ENCODE measurements around the gene KRTAP4-8.
"Not testable (repeated sequence)": the region's sequence is repeated elsewhere in the genome, so short reads cannot be mapped to it uniquely, and the experiment has no call there.

Gene KRTAP4-8

DNA sequence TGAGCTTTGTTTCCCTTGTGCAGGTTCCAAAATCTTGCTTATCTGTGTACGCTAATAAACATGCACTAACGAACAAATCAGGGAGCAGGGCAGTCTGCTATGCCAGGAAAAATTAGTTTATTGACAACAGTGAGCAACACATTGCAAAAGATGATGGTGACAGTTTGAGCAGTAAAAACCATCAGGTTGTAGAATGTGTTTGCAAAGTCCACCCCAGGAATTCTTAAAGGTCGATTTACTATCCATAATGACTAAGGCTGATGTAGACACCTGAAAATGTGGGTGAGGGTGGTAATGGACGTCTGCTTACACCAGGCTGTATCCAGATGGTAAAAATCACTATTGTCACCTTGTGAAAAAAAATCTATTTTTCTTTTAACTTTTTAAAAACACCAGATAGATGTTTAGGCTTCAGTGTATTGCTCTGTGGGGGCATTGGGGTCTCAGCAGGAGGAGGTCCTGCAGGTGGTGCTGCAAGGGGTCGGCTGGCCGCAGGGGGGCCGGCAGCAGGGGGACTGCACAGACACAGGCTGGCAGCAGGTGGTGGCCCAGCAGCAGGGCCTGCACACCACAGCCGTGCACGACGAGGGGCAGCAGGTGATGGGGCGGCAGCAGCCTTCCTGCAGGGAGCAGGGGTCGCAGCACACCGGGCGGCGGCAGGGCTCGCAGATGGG lies 32.8 kb downstream of the KRTAP4-8 start:
- not testable (repeated sequence) for DNase-seq (ENCODE audit: low spot score)

DNA sequence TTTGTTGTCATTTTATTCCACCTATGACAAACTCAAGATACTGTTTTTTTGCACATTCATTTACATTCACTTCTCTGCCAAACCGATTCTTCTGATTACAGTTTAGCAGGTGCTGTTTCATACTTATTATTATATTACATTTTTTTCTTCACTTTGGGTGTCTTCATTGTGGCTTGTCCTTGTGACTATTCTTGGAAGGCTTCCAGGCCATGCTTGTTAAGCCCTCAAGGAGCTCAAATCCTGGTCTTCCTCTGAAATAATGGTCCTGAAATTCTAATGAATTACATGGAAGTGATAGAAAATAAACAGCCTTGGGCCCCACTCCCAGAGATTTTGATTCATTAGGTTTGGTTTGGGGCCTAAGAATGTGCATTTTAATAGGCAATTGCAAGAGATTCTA lies 33.6 kb downstream of the KRTAP4-8 start:
- no peak for DNase-seq (ENCODE audit: low spot score)

DNA sequence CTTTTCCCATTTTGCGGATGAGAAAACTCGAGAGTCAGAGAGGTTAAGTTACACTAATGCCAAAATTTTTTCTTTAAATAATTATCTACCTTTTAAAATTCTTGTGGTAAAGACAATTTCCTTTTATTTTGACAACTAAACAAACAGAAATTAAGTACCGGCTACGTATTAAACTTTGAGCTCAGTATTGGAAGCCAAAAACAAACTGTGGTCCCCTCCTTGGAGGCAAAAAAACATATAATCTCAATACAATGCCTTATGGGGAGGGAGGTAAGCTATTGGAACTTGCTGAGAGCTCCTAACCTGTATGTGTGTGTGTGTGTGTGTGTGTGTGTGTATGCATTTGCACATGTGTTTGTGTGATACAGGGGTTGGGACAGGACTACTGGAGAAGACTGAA lies 34.5 kb downstream of the KRTAP4-8 start:
- no peak for DNase-seq (ENCODE audit: low spot score)

DNA sequence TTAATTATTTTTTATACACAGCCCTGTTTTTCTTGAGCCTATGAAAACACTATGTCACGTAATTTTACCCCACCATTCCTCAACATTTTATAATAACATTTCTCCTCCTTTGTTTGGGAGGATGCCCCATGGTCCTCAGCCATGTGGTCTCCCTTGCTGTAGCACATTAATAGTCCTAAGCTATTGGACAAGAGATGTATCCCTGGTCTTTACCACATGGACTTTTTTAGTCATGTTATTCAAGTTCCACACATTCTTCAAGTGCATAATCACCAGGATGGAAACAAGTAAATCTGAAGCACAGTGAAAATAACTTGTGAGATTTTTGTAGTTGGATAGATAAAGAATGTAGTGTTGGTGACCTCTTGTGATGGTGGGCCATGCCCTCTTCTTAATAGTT lies 36.0 kb downstream of the KRTAP4-8 start:
- no peak for DNase-seq (ENCODE audit: low spot score)

DNA sequence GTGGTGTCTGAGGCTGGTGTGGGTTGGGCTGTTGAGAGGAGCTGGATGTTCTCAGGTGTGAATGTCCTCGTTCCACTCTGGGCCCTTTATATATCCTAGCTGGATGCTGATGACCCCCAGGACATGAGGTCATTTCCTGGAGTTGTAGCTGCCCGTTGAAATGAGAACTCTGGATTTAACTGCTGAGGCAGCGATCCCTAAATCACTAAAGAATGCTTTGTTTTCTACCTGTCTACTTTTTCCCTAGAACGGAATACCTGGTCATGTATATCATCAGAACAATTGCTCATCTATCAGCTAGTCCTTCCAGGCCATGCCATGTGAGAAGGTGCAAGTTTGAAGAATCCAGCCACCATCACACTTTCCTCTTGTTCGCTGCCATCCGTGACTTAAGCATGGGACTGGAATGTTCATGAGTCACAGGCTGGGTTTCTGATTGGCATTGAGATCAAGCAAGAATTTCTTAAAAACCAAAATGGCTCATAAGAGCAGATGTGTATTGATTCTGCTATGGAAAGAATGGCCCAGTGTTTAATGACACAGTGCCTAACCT lies 37.8 kb downstream of the KRTAP4-8 start, which contains the start of gene KRTAP2-3:
Gene KRTAP2-3 (minus strand): TSS at position 63 of the 553 bp plus-strand sequence. CDS start 64 bp downstream, outside the sequence.
- no peak for DNase-seq (ENCODE audit: low spot score)

DNA sequence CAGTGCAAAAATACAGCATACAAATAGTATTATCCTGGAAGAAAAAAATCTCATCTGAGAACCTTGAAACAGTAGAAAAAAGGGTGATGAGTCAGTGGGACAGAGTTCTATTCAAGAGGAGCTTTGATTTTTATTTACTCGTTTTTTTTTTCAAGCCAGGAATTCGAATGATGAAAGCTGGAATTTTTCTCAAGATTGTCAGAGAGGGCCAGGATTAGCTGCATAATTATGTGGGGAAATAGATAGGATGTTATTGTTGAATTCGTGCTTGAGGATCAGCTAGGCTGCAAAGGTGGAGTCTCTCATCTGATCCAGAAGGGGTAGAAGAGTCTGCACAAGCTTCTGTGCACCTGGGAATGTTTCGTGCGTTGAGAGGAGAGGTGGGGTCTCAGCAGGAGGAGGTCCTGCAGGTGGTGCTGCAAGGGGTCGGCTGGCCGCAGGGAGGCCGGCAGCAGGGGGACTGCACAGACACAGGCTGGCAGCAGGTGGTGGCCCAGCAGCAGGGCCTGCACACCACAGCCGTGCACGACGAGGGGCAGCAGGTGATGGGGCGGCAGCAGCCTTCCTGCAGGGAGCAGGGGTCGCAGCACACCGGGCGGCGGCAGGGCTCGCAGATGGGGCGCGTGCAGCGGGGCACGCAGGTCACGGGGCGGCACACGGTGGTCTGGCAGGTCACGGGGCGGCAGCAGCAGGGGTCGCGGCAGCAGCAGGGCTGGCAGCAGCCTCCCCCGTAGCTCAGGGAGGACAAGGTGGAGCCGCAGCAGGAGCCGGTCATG lies 38.5 kb downstream of the KRTAP4-8 start:
- DNase-seq (ENCODE audit: low spot score), result not testable (repeated sequence)

DNA sequence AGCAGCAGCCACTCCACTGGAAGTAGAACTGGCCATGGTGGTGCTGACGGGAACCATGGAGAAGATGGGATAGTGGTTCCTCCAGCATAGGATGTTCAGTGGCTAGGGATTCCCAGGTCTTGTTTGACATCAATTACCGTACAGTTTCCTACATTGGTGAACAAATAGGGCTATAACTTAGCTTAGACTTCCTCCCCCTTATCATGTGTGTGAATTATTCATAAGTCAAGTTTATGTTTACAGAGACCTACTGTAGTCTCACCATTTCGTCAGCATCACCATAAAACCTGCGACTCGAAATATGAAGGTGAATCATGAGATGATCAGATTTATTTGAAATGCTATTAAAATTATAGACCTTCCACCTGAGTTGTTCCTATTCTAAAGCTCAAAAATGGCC lies 39.2 kb downstream of the KRTAP4-8 start:
- no peak for DNase-seq (ENCODE audit: low spot score)

DNA sequence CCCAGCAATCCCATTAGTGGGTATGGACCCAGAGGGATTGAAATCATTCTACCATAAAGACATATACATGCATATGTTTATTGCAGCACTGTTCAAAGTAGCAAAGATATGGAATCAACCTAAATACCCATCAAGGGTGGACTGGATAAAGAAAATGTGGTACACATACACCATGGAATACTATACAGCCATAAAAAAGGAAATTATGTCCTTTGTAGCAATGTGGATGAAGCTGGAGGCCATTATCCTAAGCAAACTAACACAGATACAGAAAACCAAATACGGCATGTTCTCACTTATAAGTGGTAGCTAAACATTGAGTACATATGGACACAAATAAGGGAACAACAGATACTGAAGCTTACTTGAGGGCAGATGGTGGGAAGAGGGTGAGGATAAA lies 40.4 kb downstream of the KRTAP4-8 start:
- no peak for DNase-seq (ENCODE audit: low spot score)

DNA sequence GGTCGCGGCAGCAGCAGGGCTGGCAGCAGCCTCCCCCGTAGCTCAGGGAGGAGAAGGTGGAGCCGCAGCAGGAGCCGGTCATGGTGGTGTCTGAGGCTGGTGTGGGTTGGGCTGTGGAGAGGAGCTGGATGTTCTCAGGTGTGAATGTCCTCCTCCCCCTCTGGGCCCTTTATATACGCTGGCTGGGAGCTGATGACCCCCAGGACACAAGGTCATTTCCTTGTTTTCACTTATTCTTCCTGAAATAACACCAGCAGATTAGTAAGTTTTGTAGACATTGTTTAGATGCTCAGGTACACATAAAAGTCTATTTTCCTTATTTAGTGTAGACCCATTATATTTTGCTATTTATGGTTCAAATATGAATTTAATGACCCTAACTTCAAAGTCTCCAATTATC lies 42.8 kb downstream of the KRTAP4-8 start, which contains the start of gene KRTAP2-2:
Gene KRTAP2-2 (minus strand): TSS at position 101 of the 400 bp plus-strand sequence. CDS start 19 bp downstream, at position 82.
- DNase-seq (ENCODE audit: low spot score), result not testable (repeated sequence)

DNA sequence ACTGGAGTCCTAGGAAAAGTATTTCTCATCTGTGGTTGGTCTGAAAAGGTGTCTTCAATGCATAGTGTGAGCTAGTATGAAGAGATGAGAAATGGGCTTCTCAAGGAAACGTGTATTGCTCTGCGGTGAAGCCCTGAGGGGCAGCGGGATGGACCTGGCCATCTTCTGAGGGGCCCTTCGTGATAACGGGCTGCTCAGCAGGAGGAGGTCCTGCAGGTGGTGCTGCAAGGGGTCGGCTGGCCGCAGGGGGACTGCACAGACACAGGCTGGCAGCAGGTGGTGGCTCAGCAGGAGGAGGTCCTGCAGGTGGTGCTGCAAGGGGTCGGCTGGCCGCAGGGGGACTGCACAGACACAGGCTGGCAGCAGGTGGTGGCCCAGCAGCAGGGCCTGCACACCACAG lies 43.4 kb downstream of the KRTAP4-8 start:
- DNase-seq (ENCODE audit: low spot score), result not testable (repeated sequence)

DNA sequence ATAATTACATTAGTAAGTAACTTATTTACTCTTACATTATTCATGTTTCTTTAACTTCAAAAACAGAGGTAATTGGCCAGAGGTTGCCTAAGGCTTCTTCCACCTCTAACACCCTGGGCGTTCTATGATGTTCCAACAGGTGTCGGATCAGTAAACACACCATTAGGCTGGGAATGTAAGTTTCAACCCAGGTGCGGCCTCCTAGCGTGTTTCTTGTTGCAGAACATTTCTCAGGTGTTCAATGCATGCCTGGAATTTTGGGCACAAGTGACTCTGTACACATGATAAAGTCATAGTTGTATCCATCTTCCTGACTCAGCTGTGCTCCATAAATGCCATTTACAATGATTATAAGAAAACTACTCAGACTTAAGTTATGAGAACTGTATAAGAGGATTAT lies 43.9 kb downstream of the KRTAP4-8 start:
- DNase-seq (ENCODE audit: low spot score), result no peak

DNA sequence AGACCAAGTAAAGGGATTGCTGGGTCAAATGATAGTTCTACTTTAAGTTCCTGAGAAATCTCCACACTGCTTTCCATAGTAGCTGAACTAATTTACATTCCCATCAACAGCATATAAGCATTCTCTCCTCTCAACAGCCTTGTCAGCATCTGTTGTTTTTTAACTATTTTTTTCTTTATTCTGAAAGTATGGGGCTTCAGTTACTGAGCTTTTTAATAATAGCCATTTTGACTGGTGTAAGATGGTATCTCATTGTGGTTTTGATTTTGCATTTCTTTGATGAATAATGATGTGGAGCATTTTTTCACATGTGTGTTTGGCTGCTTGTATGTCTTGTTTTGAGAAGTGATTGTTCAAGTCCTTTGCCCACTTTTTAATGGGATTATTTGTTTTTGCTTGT lies 45.4 kb downstream of the KRTAP4-8 start:
- no peak for DNase-seq (ENCODE audit: low spot score)

DNA sequence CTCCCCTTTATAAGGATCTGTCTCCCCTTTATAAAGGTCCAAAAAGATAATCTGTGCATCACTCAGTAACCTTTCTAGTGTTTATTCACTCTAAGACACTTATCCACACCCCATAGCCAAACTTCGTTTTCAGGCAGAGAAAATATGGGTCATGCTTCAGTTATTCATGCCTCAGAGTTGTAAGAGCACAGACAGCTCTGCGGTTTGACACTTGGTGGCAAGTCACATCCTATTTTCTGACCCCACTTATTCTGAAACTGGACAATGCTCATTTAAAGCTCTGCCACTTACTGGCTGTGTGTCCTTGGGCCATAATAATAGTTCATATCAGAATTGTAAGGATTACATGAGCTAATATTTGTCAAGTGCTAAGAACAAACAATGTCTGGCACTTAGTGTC lies 48.8 kb downstream of the KRTAP4-8 start:
- DNase-seq (ENCODE audit: low spot score), result no peak

DNA sequence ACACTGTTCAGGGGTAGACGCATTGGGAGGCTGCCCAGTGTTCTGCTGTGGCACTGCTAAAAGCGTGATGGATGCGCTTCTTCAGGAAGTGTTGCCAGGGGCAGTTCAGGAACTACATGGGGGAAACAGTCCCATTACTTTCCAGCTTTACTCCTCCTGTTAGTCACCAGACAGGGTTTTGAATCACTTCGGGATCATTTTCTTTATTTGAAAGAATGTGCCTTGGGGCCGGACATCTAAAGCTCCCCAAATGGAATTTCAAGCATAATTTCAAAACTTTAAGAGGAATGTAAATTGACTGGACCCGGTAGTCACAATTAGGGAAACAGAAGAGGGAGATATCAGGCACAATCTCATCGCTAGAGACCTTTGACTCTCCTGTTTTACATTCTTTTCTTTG lies 49.5 kb downstream of the KRTAP4-8 start:
- DNase-seq (ENCODE audit: low spot score), result no peak

Measured in cerebellar cortex (tissue), 1 donor.